K562 (cell line): ENCODE results near the gene EXOC6. TPM values are rescaled to one million over a fixed set of nuclear protein-coding genes. Genes with fewer than 3 reads are reported as not detected.

ENCODE experiments used
- ATAC-seq: fragments of 200-7000 bp; cut with Tn5 transposase; 3 replicates; pipeline ENCODE4 v1.9.1; 2020; ENCODE audit warnings: moderate library complexity
- BruUV-seq: library from RNA; stranded (reverse); fragments of 400-500 nt; replicated peaks from 2 replicates; lab custom pipeline; 2021; lab: Mats Ljungman, UMichigan
- CTCF ChIA-PET: fragments of 300-600 bp; formaldehyde crosslinking; extraction: SDS; loops from one replicate; lab custom pipeline; 2021; ENCODE audit warnings: low intra/inter-chr PET ratio; lab: Yijun Ruan, JAX
- POLR2A ChIA-PET: fragments of 300-600, 350-650 bp; sonication (Branson Sonifier 250); formaldehyde crosslinking; extraction: SDS; loops from one replicate; lab custom pipeline; 2021; ENCODE audit warnings: antibody characterized with exemption, inconsistent platforms; lab: Yijun Ruan, JAX
- DNase-seq, 4 experiments: peaks; one replicate each; pipeline versions ENCODE4 v3.0.0 to v3.0.0-alpha.2; 2011 to 2018; ENCODE audit warnings: low spot score in 3 of 4, mixed read lengths in 3 of 4; ENCODE audit errors: extremely low read depth in 1 of 4
- FAIRE-seq: peaks from 2 replicates; lab custom pipeline; 2011; peaks lifted over from hg19 to GRCh38; lab: Jason Lieb, UNC
- H2AFZ ChIP-seq: 2 replicates; pipeline ENCODE4 v1.6.0; 2011; ENCODE audit warnings: low read depth, low read length, control low read depth, inconsistent platforms
- H3K27ac ChIP-seq: fragments of 200-600 bp; 3 replicates; pipeline ENCODE4 v1.8.0; 2011; ENCODE audit warnings: low read depth, mild to moderate bottlenecking, control low read depth, inconsistent platforms, low read length, moderate library complexity, mixed read lengths; ENCODE audit errors: extremely low read depth
- H3K27me3 ChIP-seq, 2 experiments: fragments of 300-600 bp in 1 of 2; 2 replicates in 1 of 2; 3 replicates in 1 of 2; pipeline versions ENCODE4 v1.6.0 to v1.8.0; 2011; ENCODE audit warnings: inconsistent platforms in 2 of 2, low read length in 2 of 2, mild to moderate bottlenecking in 1 of 2, mixed read lengths in 1 of 2, moderate library complexity in 1 of 2; ENCODE audit not compliant: control insufficient read depth in 2 of 2, insufficient read depth in 2 of 2
- H3K36me3 ChIP-seq: fragments of 300-600 bp; 3 replicates; pipeline ENCODE4 v1.8.0; 2011; ENCODE audit warnings: mild to moderate bottlenecking, low read length, inconsistent platforms; ENCODE audit not compliant: control insufficient read depth, insufficient read depth
- H3K4me1 ChIP-seq, 2 experiments: fragments of 200-600 bp in 1 of 2; replicated peaks in 1 of 2; 2 replicates in 1 of 2; 3 replicates in 1 of 2; pipeline versions ENCODE4 v1.5.1 to v1.8.0; 2011; ENCODE audit warnings: inconsistent platforms in 2 of 2, low read length in 2 of 2, mild to moderate bottlenecking in 1 of 2, mixed read lengths in 1 of 2, moderate library complexity in 1 of 2; ENCODE audit not compliant: control insufficient read depth in 2 of 2, insufficient read depth in 2 of 2
- H3K4me2 ChIP-seq: 2 replicates; pipeline ENCODE4 v1.6.1; 2011; ENCODE audit warnings: low read length, control low read depth, inconsistent platforms, mixed read lengths; ENCODE audit not compliant: insufficient read depth
- H3K4me3 ChIP-seq: fragments of 200-600 bp; sonication (generic), shearing (Covaris generic); 2 replicates; pipeline ENCODE4 v1.5.1; 2016; ENCODE audit warnings: control low read depth, inconsistent platforms
- H3K79me2 ChIP-seq: fragments of 200-600 bp; 3 replicates; pipeline ENCODE4 v1.8.0; 2011; ENCODE audit warnings: low read length, inconsistent platforms; ENCODE audit not compliant: control insufficient read depth, insufficient read depth
- H3K9ac ChIP-seq, 2 experiments: 2 replicates each; pipeline versions ENCODE4 v1.6.0 to v1.6.1; 2011; ENCODE audit warnings: low read depth in 2 of 2, low read length in 2 of 2, control low read depth in 1 of 2, inconsistent platforms in 1 of 2, mild to moderate bottlenecking in 1 of 2, mixed read lengths in 1 of 2; ENCODE audit not compliant: insufficient read depth in 1 of 2
- H3K9me1 ChIP-seq: one replicate; pipeline ENCODE4 v1.6.0; 2011; ENCODE audit warnings: inconsistent platforms, mild to moderate bottlenecking, low read length, moderate library complexity; ENCODE audit not compliant: control insufficient read depth, insufficient read depth
- H3K9me3 ChIP-seq: replicated peaks from 2 replicates; pipeline ENCODE4 v1.5.1; 2011; ENCODE audit warnings: low read depth, low read length, inconsistent platforms; ENCODE audit not compliant: control insufficient read depth, insufficient read depth
- H4K20me1 ChIP-seq: replicated peaks from 2 replicates; pipeline ENCODE4 v1.6.1; 2011; ENCODE audit warnings: low read length, inconsistent platforms, mixed read lengths; ENCODE audit not compliant: control insufficient read depth, insufficient read depth
- ARNT ChIP-seq, 2 experiments: fragments of 450-650 bp; IDR thresholded peaks; 2 replicates each; pipeline ENCODE4 v1.6.1; 2016; ENCODE audit warnings: mild to moderate bottlenecking in 1 of 2
- CBX5 ChIP-seq: IDR thresholded peaks from 2 replicates; pipeline ENCODE4 v1.6.1; 2014; ENCODE audit warnings: low read depth, borderline replicate concordance
- CTCF ChIP-seq, 3 experiments: IDR thresholded peaks in 2 of 3; conservative IDR thresholded peaks in 1 of 3; 2 replicates each; pipeline ENCODE4 v1.5.1; 2011 to 2012; ENCODE audit warnings: low read length in 3 of 3, mild to moderate bottlenecking in 3 of 3, control low read depth in 2 of 3, improper control_type of control experiment in 1 of 3, inconsistent platforms in 1 of 3, low read depth in 1 of 3, mixed read lengths in 1 of 3, moderate library complexity in 1 of 3; ENCODE audit not compliant: insufficient read depth in 2 of 3
- DEAF1 ChIP-seq: fragments of 450-650 bp; formaldehyde crosslinking; IDR thresholded peaks from 2 replicates; pipeline ENCODE4 v1.4.0; 2020; ENCODE audit warnings: mild to moderate bottlenecking, moderate library complexity
- E2F4 ChIP-seq: sonication (generic); formaldehyde crosslinking; IDR thresholded peaks from 2 replicates; pipeline ENCODE4 v1.8.0; 2022; ENCODE audit warnings: mild to moderate bottlenecking, low read depth, missing genetic modification reagents
- KDM4B ChIP-seq, 2 experiments: fragments of 450-650 bp in 1 of 2; sonication (generic) in 1 of 2; IDR thresholded peaks; 2 replicates each; pipeline ENCODE4 v1.6.1; 2016 to 2017; ENCODE audit warnings: borderline replicate concordance in 2 of 2, antibody characterized with exemption in 1 of 2, low read depth in 1 of 2, mild to moderate bottlenecking in 1 of 2
- NFIX ChIP-seq: fragments of 250-450 bp; sonication (Bioruptor Pico); IDR thresholded peaks from 2 replicates; pipeline ENCODE4 v1.4.0; 2020; ENCODE audit warnings: low read depth, mild to moderate bottlenecking, moderate library complexity
- RNF219 ChIP-seq: fragments of 250-450 bp; sonication (Bioruptor Pico); IDR thresholded peaks from 2 replicates; pipeline ENCODE4 v1.5.0; 2022; ENCODE audit warnings: mild to moderate bottlenecking
- SMAD1 ChIP-seq: fragments of 150-350 bp; IDR thresholded peaks from 2 replicates; pipeline ENCODE4 v1.6.1; 2014; ENCODE audit warnings: low read length, low read depth; ENCODE audit not compliant: partially characterized antibody
- TRIM25 ChIP-seq: fragments of 450-650 bp; IDR thresholded peaks from 2 replicates; pipeline ENCODE4 v1.7.0; 2016; ENCODE audit warnings: borderline replicate concordance
- ZNF217 ChIP-seq: sonication (generic); formaldehyde crosslinking; IDR thresholded peaks from 2 replicates; pipeline ENCODE4 v1.8.0; 2022; ENCODE audit warnings: mild to moderate bottlenecking, missing genetic modification reagents
- ZNF766 ChIP-seq: fragments of 200-800 bp; sonication (Bioruptor generic); conservative IDR thresholded peaks from 2 replicates; pipeline ENCODE4 v1.6.1; 2016; ENCODE audit warnings: missing genetic modification characterization, missing compliant biosample characterization
- WGBS: fragments of 100-300 bp; shearing (Covaris generic); methylation state at CpG from one replicate; pipeline ENCODE4 v1.1.6; 2016; ENCODE audit warnings: low coverage, mixed read lengths; ENCODE audit not compliant: insufficient coverage; ENCODE audit errors: missing lambda C conversion rate; 5-methylcytosine and 5-hydroxymethylcytosine counted together
- in situ Hi-C: fragments of 300-500 bp; cut with MboI; formaldehyde crosslinking; loops from 4 replicates; pipeline ENCODE4 v1.15.0; 2018; ENCODE audit warnings: inconsistent platforms, mixed read lengths
- intact Hi-C: fragments of 100-400 bp; cut with micrococcal nuclease; formaldehyde crosslinking; loops from 2 replicates; pipeline ENCODE4 v1.14.2; 2022
- polyA plus RNA-seq, 8 experiments: library from polyadenylated mRNA; depleted of rRNA in 4 of 8; stranded (reverse) in 5 of 8; unstranded in 3 of 8; fragments of >200 nt; fragmentation: Nextera tagmentation in 2 of 8; fragmentation: Illumina TruSeq in 1 of 8; extraction: Ambion mirVana in 2 of 8; extraction: Trizol in 1 of 8; gene quantifications; 2 replicates each; pipeline versions ENCODE4 v1.2.1 to v1.2.3, GENCODE V29; 2011 to 2014; ENCODE audit warnings: inconsistent platforms in 1 of 8, missing spikeins in 1 of 8
- total RNA-seq, 7 experiments: library from RNA; depleted of rRNA in 6 of 7; stranded (reverse); fragments of >200 nt in 6 of 7; fragmentation: Illumina TruSeq in 2 of 7; extraction: Trizol in 2 of 7; gene quantifications; 2 replicates each; pipeline versions ENCODE4 v1.2.1 to v1.2.3, GENCODE V29; 2011 to 2021; ENCODE audit warnings: low replicate concordance in 1 of 7

Gene EXOC6
- total and polyA plus RNA-seq, 9 of the 15 experiments (the other 6 are each of a cell fraction or from before 2014, with no cell fraction given), result 13.9 to 42.8 (median 24.9) TPM

GRCh38 chr10:92965314-92965713, 117.0 kb downstream of the EXOC6 start:
- Histone ChIP-seq H3K9me3 (no peaks in the 10 kb centered on the region), H3K27ac (no peak overlapping the region), H2AFZ (no peak overlapping the region), H3K27me3 (no peaks in the 10 kb centered on the region), H3K9ac (no peak overlapping the region), H3K36me3 (peaks cover 19% of the 10 kb centered on the region; the same call in 1 of the 3 replicates), H3K4me2 (no peak overlapping the region), H3K4me1 (no peaks in the 10 kb centered on the region; a peak in 1 of 5 replicates), H4K20me1 (no peaks in the 10 kb centered on the region), H3K9me1 (no peaks in the 10 kb centered on the region), H3K4me3 (no peak overlapping the region), H3K79me2 (no peaks in the 10 kb centered on the region)
- DNase-seq (peak; percentile 5 to 51 (median 9)), ATAC-seq (no peak), FAIRE-seq (no peak)
- 51% methylated on average over 2 of the region's 2 CpGs for WGBS
- intact Hi-C loops, result loop anchor here (1.0 to 10.0 kb wide), 3 partner anchors 74 to 322 kb away; no protein-coding TSS in a partner anchor
- POLR2A ChIA-PET, result interaction anchor here (0.6 kb wide), 1 partner anchor 316 kb away, joined by 3 read pairs; no protein-coding TSS in a partner anchor
- CTCF ChIA-PET, result interaction anchor here (1.1 to 1.9 kb wide), 3 partner anchors 74 to 387 kb away, joined by 3 to 4 read pairs (median 4); no protein-coding TSS in a partner anchor
- BruUV-seq, result no TSS peak
- in situ Hi-C loops, result no loop called here
- TF ChIP-seq RNF219 (CRISPR knock-in tag) (no peak), NFIX (no peak), SMAD1 (no peak), TRIM25 (no peak), E2F4 (CRISPR knock-in tag) (no peak), ZNF766 (CRISPR knock-in tag) (no peak), KDM4B (IDR thresholded peaks at IDR 0.05; ENCODE audit: borderline replicate concordance in 2 of 2, low read depth in 1 of 2) (no peak), CTCF (IDR thresholded peaks at IDR 0.05 in 2 of 3, conservative IDR thresholded peaks at IDR 0.05 in 1 of 3; ENCODE audit: insufficient read depth in 2 of 3, low read depth in 1 of 3, low read length in 3 of 3) (peak; percentile 27 to 65 (median 32); a peak in 3 of 6 replicates), ARNT (IDR thresholded peaks at IDR 0.05) (no peak), ZNF217 (CRISPR knock-in tag) (no peak), DEAF1 (0 out of 2 replicates have a peak, but pooled peaks have one; percentile 16), CBX5 (no peak)
